ENCODE results near the gene SCN8A. TPM values are rescaled to one million over a fixed set of nuclear protein-coding genes. Genes with fewer than 3 reads are reported as not detected.
"Not testable (repeated sequence)": the region's sequence is repeated elsewhere in the genome, so short reads cannot be mapped to it uniquely, and the experiment has no call there.

Gene SCN8A
- total and polyA plus RNA-seq, 9 donors = 0.21 to 2.9 (median 1.5) TPM

DNA sequence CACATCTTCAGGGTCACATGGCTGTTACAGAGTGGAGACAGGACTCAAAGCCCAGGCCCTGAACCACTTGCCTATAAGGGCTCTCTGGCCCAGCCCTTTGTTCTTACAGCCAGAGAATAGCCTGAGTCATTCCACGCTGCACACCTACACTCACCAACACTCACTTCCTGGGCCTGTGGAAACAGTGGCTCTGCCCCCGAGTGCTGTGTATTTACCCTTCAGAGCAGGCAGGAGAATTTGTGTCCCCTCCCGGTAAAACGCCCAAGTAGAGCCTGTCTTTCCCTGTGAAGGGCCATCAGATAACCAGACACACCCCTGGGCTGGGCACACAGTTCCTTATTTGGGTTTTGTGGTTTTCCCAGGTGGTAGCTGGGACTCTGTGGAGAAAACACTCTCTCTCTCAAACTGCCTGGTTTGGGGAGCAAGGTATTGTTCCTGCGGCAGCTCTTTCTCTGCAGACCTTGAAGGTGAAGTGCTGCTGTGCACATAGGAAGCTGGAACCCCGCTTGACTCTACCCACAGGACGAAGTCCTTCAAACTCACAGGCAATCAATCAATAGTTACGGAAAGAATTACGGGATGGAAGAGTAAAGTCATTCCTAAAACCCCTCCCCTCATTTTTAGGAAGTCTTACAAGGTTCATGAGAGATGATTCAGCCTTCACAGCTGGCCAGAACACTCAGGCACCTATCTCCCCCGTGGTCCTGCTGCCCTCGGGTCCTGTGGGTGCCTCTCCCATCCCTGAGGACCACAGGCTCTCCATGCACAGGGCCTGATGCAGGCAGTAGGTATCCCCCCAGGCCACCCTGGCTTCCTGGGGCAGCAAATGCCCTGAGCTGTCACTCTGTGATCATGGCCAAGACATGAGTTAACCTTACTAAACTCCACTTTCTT lies 237.1 kb downstream of the SCN8A start:
- 47 to 60% (median 50%) methylated on average over 11 of the region's 11 CpGs for WGBS, 3 donors
- Histone ChIP-seq H3K4me3 (no peak overlapping the region), H3K27me3 (no peaks in the 10 kb centered on the region), H3K36me3 (no peaks in the 10 kb centered on the region), H3K9me3 (no peaks in the 10 kb centered on the region), H3K27ac (no peak overlapping the region), H3K4me1 (ENCODE audit: insufficient read depth) (no peaks in the 10 kb centered on the region)
- no peak for DNase-seq
- intact Hi-C loops (cut with DNase I) = no loop called here
- TF ChIP-seq, protein P1, sequence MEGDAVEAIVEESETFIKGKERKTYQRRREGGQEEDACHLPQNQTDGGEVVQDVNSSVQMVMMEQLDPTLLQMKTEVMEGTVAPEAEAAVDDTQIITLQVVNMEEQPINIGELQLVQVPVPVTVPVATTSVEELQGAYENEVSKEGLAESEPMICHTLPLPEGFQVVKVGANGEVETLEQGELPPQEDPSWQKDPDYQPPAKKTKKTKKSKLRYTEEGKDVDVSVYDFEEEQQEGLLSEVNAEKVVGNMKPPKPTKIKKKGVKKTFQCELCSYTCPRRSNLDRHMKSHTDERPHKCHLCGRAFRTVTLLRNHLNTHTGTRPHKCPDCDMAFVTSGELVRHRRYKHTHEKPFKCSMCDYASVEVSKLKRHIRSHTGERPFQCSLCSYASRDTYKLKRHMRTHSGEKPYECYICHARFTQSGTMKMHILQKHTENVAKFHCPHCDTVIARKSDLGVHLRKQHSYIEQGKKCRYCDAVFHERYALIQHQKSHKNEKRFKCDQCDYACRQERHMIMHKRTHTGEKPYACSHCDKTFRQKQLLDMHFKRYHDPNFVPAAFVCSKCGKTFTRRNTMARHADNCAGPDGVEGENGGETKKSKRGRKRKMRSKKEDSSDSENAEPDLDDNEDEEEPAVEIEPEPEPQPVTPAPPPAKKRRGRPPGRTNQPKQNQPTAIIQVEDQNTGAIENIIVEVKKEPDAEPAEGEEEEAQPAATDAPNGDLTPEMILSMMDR (IDR thresholded peaks at IDR 0.05) = no peak
- TF ChIP-seq POLR2A (IDR thresholded peaks at IDR 0.05) (no peak), EP300 (IDR thresholded peaks at IDR 0.05) (no peak)

DNA sequence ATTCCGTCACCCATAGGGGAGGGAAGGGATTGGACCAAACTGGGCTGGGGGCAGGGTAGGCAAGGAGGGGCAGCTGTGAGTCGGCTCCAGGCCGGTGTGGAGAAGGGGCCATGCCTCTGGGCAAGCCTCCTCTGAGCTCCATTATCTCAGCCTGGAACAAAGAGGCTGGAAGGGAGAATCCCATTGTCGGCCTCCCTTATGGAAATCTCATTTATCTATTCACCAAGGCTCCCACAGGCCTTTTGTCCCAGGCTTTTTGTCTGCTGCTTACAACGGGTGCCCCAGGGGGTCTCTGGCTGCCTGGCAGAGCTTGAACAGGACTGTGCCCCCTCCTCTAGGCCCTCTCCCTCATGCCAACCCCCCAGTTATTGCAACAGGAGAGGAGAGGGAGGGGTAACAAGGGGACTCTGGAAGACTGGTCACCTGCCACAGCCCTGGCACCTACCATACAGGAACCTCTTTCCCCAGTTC lies 238.0 kb downstream of the SCN8A start:
- H3K27ac ChIP-seq = no peak overlapping the region
- H3K4me3 ChIP-seq = no peak overlapping the region
- no peaks in the 10 kb centered on the region for H3K4me1 ChIP-seq (ENCODE audit: insufficient read depth)
- TF ChIP-seq, protein P1 (IDR thresholded peaks at IDR 0.05) = no peak
- no peaks in the 10 kb centered on the region for H3K9me3 ChIP-seq
- 37 to 63% (median 41%) methylated on average over 5 of the region's 5 CpGs for WGBS, 3 donors
- H3K36me3 ChIP-seq = no peaks in the 10 kb centered on the region
- DNase-seq = no peak
- intact Hi-C loops (cut with DNase I) = no loop called here
- H3K27me3 ChIP-seq = no peaks in the 10 kb centered on the region

DNA sequence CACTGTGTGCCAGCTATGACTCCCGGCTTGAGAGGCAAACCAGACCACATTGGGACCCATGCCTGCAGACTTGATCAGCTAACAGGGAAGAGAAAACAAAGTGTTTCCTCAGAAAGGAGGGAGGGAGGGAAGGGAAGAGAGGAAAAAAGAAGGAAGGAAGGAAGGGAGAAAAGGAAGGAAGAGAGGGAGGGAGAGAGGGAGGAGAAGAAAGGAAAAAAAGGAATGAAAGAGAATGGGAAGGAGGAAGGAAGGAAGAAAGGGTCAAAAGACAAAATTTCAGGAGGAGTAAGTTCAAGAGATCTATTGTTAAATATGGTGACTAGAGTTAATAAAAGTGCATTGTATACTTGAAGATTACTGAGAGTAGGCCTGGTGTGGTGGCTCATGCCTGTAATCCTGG lies 238.6 kb downstream of the SCN8A start:
- intact Hi-C loops (cut with DNase I) = no loop called here
- H3K4me1 ChIP-seq (ENCODE audit: insufficient read depth) = no peaks in the 10 kb centered on the region
- H3K27me3 ChIP-seq = no peaks in the 10 kb centered on the region
- H3K9me3 ChIP-seq = no peaks in the 10 kb centered on the region
- no peak overlapping the region for H3K4me3 ChIP-seq
- DNase-seq = no peak
- no peak overlapping the region for H3K27ac ChIP-seq
- 53 to 86% (median 70%) methylated on average over 1 of the region's 1 CpG for whole genome bisulfite sequencing, 3 donors
- TF ChIP-seq EP300 (IDR thresholded peaks at IDR 0.05) (no peak), POLR2A (IDR thresholded peaks at IDR 0.05) (no peak)
- TF ChIP-seq, protein P1 (IDR thresholded peaks at IDR 0.05) = no peak
- H3K36me3 ChIP-seq = no peaks in the 10 kb centered on the region

GRCh38 chr12:51831817-51832216 lies 240.8 kb downstream of the SCN8A start:
- DNase-seq; H3K4me1 ChIP-seq (ENCODE audit: insufficient read depth); intact Hi-C loops (cut with DNase I); H3K9me3 ChIP-seq; H3K4me3 ChIP-seq; H3K27me3 ChIP-seq; H3K27ac ChIP-seq; H3K36me3 ChIP-seq: not testable (repeated sequence)
- WGBS, 3 donors = 70 to 75% (median 74%) methylated on average over 5 of the region's 5 CpGs

All from ovary (tissue), 9 donors.